NCI-H748 (cell line): Measurements from ENCODE around the gene FABP6.
A peak's percentile ranks its signal among the peaks of the same experiment; 100 is the strongest.
"Not testable (repeated sequence)": the region's sequence is repeated elsewhere in the genome, so short reads cannot be mapped to it uniquely, and the experiment has no call there.

Source experiments
- DNase-seq: peaks from one replicate; lab custom pipeline; 2025; ENCODE audit not compliant: unreplicated experiment; lab: John Stamatoyannopoulos, UW

The FABP6 gene

GRCh38 chr5:160229190-160229742, at the start of gene FABP6:
Gene FABP6, plus strand, starts transcription at chr5:160229506. Its CDS starts 52 bp downstream, at chr5:160229558.
- DNase-seq = no peak

GRCh38 chr5:160180931-160181330, 48.4 kb upstream of the FABP6 start:
- DNase-seq = no peak

GRCh38 chr5:160181965-160182622, 47.2 kb upstream of the FABP6 start:
- no peak for DNase-seq

GRCh38 chr5:160183075-160183474, 46.2 kb upstream of the FABP6 start:
- no peak for DNase-seq

- no peak for DNase-seq
Observed at GRCh38 chr5:160185626-160186360, 43.5 kb upstream of the FABP6 start.

GRCh38 chr5:160186480-160186879, 42.8 kb upstream of the FABP6 start:
- DNase-seq = no peak

- no peak for DNase-seq
Observed at GRCh38 chr5:160187091-160187490, 42.2 kb upstream of the FABP6 start.

- DNase-seq = peak; percentile 21
Observed at GRCh38 chr5:160188141-160189015, 40.9 kb upstream of the FABP6 start.

GRCh38 chr5:160192424-160192823, 36.9 kb upstream of the FABP6 start:
- no peak for DNase-seq

GRCh38 chr5:160193076-160193475, 36.2 kb upstream of the FABP6 start:
- not testable (repeated sequence) for DNase-seq

GRCh38 chr5:160193790-160194189, 35.5 kb upstream of the FABP6 start:
- not testable (repeated sequence) for DNase-seq

GRCh38 chr5:160197341-160198144, 31.8 kb upstream of the FABP6 start:
- DNase-seq = no peak

- no peak for DNase-seq
Observed at GRCh38 chr5:160198146-160198545, 31.2 kb upstream of the FABP6 start.

GRCh38 chr5:160198841-160199409, 30.4 kb upstream of the FABP6 start:
- DNase-seq = no peak

GRCh38 chr5:160199410-160199911, 29.8 kb upstream of the FABP6 start:
- peak; percentile 57 for DNase-seq

- no peak for DNase-seq
Observed at GRCh38 chr5:160207061-160207460, 22.2 kb upstream of the FABP6 start.

GRCh38 chr5:160209917-160210316, 19.4 kb upstream of the FABP6 start:
- DNase-seq = no peak

- no peak for DNase-seq
Observed at GRCh38 chr5:160210606-160211005, 18.7 kb upstream of the FABP6 start.

GRCh38 chr5:160211352-160211751, 18.0 kb upstream of the FABP6 start:
- DNase-seq = no peak

GRCh38 chr5:160213537-160213936, 15.8 kb upstream of the FABP6 start:
- peak; percentile 66 for DNase-seq
